Thyroid gland (tissue), 4 donors: ENCODE measurements around the gene PURB.

Source experiments
- POLR2A ChIP-seq, 2 donors: fragments of 450-650 bp; IDR thresholded peaks; one replicate each; pipeline ENCODE4 v1.6.1; 2017; ENCODE audit warnings: antibody characterized with exemption in 2 of 2, mild to moderate bottlenecking in 2 of 2, moderate library complexity in 1 of 2
- TF ChIP-seq, protein P1 (sequence below), 6 experiments: fragments of 200-600 bp in 3 of 6; fragments of 450-650 bp in 3 of 6; sonication (generic) in 3 of 6; IDR thresholded peaks; one replicate each; pipeline ENCODE4 v1.5.1; 2016 to 2019; ENCODE audit warnings: antibody characterized with exemption in 6 of 6, mild to moderate bottlenecking in 2 of 6, inconsistent platforms in 1 of 6, moderate library complexity in 1 of 6

DNA sequence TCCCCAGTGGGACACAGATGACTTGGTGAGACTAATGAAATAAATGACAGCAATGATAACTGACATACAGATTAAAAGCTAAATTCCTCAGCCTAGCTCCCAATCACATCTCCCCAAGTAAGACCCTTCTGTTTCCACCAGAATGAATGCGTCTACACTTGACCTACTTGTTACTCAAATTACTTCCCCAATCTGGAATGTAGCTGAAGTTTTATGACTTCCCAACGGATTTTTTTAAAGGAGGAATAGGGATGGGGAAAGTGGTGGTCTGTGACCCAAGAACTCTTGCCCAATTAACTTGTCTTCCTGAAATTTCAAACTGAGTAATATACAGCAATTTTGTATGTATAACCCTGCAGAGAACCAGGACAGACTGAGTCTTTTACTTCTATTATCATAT is 46.6 kb downstream of the PURB start:
- TF ChIP-seq, protein P1, sequence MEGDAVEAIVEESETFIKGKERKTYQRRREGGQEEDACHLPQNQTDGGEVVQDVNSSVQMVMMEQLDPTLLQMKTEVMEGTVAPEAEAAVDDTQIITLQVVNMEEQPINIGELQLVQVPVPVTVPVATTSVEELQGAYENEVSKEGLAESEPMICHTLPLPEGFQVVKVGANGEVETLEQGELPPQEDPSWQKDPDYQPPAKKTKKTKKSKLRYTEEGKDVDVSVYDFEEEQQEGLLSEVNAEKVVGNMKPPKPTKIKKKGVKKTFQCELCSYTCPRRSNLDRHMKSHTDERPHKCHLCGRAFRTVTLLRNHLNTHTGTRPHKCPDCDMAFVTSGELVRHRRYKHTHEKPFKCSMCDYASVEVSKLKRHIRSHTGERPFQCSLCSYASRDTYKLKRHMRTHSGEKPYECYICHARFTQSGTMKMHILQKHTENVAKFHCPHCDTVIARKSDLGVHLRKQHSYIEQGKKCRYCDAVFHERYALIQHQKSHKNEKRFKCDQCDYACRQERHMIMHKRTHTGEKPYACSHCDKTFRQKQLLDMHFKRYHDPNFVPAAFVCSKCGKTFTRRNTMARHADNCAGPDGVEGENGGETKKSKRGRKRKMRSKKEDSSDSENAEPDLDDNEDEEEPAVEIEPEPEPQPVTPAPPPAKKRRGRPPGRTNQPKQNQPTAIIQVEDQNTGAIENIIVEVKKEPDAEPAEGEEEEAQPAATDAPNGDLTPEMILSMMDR (IDR thresholded peaks at IDR 0.05), result no peak
- no peak for TF ChIP-seq POLR2A (IDR thresholded peaks at IDR 0.05)
